ENCODE results near the gene TNFSF15. TPM values are rescaled to one million over a fixed set of nuclear protein-coding genes. Genes with fewer than 3 reads are reported as not detected.

Gene TNFSF15
- total RNA-seq, 4 donors from 2014 or later = 0.16 to 1.4 (median 0.40) TPM

GRCh38 chr9:114803479-114804265, 2.2 kb downstream of the TNFSF15 start:
- Histone ChIP-seq H3K27me3 (no peaks in the 10 kb centered on the region), H3K4me1 (peaks cover 44% of the 10 kb centered on the region), H3K27ac (no peak overlapping the region), H3K4me3 (no peak overlapping the region), H3K36me3 (no peaks in the 10 kb centered on the region), H3K9me3 (no peaks in the 10 kb centered on the region)
- TF ChIP-seq EP300 (IDR thresholded peaks at IDR 0.05) (no peak), POLR2AphosphoS5 (IDR thresholded peaks at IDR 0.05) (no peak), POLR2A (IDR thresholded peaks at IDR 0.05) (no peak), CTCF (IDR thresholded peaks at IDR 0.05) (no peak)
- 75% methylated on average over 1 of the region's 1 CpG for WGBS
- no peak for DNase-seq (ENCODE audit: low spot score in 2 of 2)

DNA sequence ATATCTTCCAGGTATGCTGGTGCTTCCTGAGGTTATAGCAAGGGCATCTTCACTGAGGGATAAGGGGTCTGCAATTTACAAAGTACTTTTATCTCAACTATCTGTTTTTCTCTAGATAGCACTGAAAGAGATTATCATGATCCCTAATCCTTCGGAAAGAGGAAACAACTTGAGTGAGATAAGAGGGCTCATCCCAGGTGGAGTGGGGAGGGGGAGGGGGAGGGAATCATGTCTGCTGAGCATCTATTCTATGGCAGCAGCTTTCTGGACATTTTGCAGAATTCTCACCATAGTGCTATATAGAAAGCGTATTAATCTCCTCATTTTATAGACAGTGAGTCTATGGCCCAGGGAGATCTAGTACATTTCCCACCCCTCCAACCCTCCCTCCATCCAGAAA, 5.9 kb downstream of the TNFSF15 start:
- TF ChIP-seq POLR2A (IDR thresholded peaks at IDR 0.05) = no peak
- TF ChIP-seq CTCF (IDR thresholded peaks at IDR 0.05) = no peak
- no peak for TF ChIP-seq EP300 (IDR thresholded peaks at IDR 0.05)
- no peak for TF ChIP-seq POLR2AphosphoS5 (IDR thresholded peaks at IDR 0.05)
- no peak for DNase-seq (ENCODE audit: low spot score in 2 of 2)
- no peaks in the 10 kb centered on the region for H3K9me3 ChIP-seq
- no peak overlapping the region for H3K27ac ChIP-seq
- no peak overlapping the region for H3K4me3 ChIP-seq
- H3K36me3 ChIP-seq = no peaks in the 10 kb centered on the region
- 90% methylated on average over 2 of the region's 2 CpGs for WGBS
- no peaks in the 10 kb centered on the region for H3K27me3 ChIP-seq
- H3K4me1 ChIP-seq = peaks cover 28% of the 10 kb centered on the region

DNA sequence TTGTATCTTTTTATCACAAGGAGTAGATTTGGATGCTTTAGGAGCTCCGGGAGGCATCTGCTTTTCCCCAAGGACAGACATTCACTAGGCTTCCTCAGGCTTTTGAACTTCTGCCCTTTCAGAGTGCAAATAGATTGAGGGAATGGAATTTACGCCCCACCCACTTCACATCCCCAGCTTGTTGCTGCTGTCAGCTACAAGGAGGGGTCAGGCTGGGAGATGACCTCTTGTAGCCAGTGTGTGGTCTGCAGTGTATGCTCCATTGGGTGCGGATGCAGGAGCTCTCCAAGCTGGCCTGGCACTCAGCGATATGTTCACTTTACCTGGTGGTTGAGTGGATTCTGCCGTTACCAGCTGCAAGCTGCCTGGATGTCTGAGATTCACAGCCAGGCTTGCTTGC, 6.4 kb downstream of the TNFSF15 start:
- no peaks in the 10 kb centered on the region for H3K36me3 ChIP-seq
- DNase-seq (ENCODE audit: low spot score in 2 of 2) = no peak
- no peak for TF ChIP-seq POLR2A (IDR thresholded peaks at IDR 0.05)
- TF ChIP-seq POLR2AphosphoS5 (IDR thresholded peaks at IDR 0.05) = no peak
- TF ChIP-seq EP300 (IDR thresholded peaks at IDR 0.05) = no peak
- no peak for TF ChIP-seq CTCF (IDR thresholded peaks at IDR 0.05)
- H3K27me3 ChIP-seq = no peaks in the 10 kb centered on the region
- H3K4me3 ChIP-seq = no peak overlapping the region
- no peaks in the 10 kb centered on the region for H3K9me3 ChIP-seq
- H3K4me1 ChIP-seq = peaks cover 23% of the 10 kb centered on the region
- H3K27ac ChIP-seq = no peak overlapping the region
- 52% methylated on average over 4 of the region's 5 CpGs for WGBS

- 30% methylated on average over 2 of the region's 2 CpGs for WGBS
- H3K9me3 ChIP-seq = no peaks in the 10 kb centered on the region
- no peak for DNase-seq (ENCODE audit: low spot score in 2 of 2)
These were observed 6.9 kb downstream of the TNFSF15 start for GRCh38 chr9:114798780-114799427.

More at GRCh38 chr9:114798780-114799427, 6.9 kb downstream of the TNFSF15 start:
- H3K27ac ChIP-seq = no peak overlapping the region
- peaks cover 18% of the 10 kb centered on the region for H3K4me1 ChIP-seq
- H3K4me3 ChIP-seq = no peak overlapping the region
- H3K27me3 ChIP-seq = no peaks in the 10 kb centered on the region
- TF ChIP-seq CTCF (IDR thresholded peaks at IDR 0.05) = no peak
- TF ChIP-seq EP300 (IDR thresholded peaks at IDR 0.05) = no peak
- TF ChIP-seq POLR2A (IDR thresholded peaks at IDR 0.05) = no peak
- peak in 1 of 3 donors; percentile 62 for TF ChIP-seq POLR2AphosphoS5 (IDR thresholded peaks at IDR 0.05)
- no peaks in the 10 kb centered on the region for H3K36me3 ChIP-seq
